Activated T-helper 2 cell treated with anti-CD3 and anti-CD28 coated beads, Interferon-gamma antibody, Interleukin-2, Interleukin-4, amounts not matched to agents 10 μg/mL and 5 μg/mL and 100 μg/mL, durations not matched to agents 14 hours and 24 hours and 36 hours (primary cell): ENCODE data around the gene EFNA4. TPM values are rescaled to one million over a fixed set of nuclear protein-coding genes. Genes with fewer than 3 reads are reported as not detected.

Source experiments
- DNase-seq: peaks from one replicate; pipeline ENCODE4 v3.0.0; 2021; ENCODE audit warnings: low spot score
- H3K27ac Mint-ChIP-seq: one replicate; pipeline ENCODE4 v1.8.0; 2021; ENCODE audit warnings: mixed read lengths
- H3K27me3 Mint-ChIP-seq: one replicate; pipeline ENCODE4 v1.8.0; 2021; ENCODE audit warnings: low read depth, mixed read lengths
- H3K36me3 Mint-ChIP-seq: one replicate; pipeline ENCODE4 v1.8.0; 2021; ENCODE audit warnings: low read depth, mixed read lengths
- H3K4me1 Mint-ChIP-seq: one replicate; pipeline ENCODE4 v1.8.0; 2021; ENCODE audit warnings: low read depth, mixed read lengths
- H3K4me3 Mint-ChIP-seq: one replicate; pipeline ENCODE4 v1.8.0; 2021; ENCODE audit warnings: low read depth, mild to moderate bottlenecking, moderate library complexity, mixed read lengths
- H3K9me3 Mint-ChIP-seq: one replicate; pipeline ENCODE4 v1.8.0; 2021; ENCODE audit warnings: mixed read lengths
- intact Hi-C: fragments of 100-400 bp; cut with micrococcal nuclease; formaldehyde crosslinking; loops from one replicate; pipeline ENCODE4 v1.15.1; 2023
- total RNA-seq: library from RNA; stranded (reverse); gene quantifications from 2 replicates; pipeline ENCODE4 v1.2.3, GENCODE V29; 2022

EFNA4 gene
- total RNA-seq, 1 donor from 2014 or later = 10.5 TPM

DNA sequence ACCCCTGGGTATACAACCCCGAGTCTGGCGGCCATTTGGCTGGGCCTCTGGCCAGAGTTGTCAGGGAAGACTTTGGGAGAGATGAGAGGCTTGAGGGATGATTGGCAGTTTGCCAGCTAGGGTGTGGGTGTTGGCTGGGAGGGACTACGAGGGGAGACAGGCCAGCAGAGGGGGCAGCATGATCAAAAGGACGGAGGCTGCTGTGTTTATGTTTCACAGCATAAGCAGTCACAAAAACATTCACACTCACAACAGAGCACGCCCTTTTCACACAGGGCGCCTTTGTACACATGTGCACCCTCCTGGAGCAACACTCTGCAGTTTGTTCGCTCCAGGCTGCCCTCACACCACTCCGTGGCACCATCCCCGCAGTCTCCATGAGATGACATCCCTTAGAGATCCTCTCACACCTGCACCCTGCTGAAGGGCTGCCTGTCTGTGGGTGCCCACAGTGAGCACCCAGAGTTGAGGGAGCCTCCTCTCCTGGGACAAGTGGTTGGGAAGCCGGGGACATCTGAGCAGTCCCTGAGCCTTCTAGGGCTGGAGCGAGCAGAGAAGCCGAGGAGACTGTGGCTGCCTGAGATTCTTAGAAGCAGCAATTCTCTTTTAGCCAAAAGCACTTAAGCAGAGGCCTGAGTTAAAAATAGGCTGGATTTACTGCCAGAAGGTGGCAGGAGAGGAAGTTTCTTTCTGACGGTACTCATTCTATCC, 30.5 kb downstream of the EFNA4 start:
- no peak for DNase-seq
- H3K27me3 Mint-ChIP-seq = peaks cover 24% of the 10 kb centered on the region
- H3K4me3 Mint-ChIP-seq = no peak overlapping the region
- H3K9me3 Mint-ChIP-seq = no peaks in the 10 kb centered on the region
- intact Hi-C loops = no loop called here
- peaks cover 5% of the 10 kb centered on the region for H3K4me1 Mint-ChIP-seq
- H3K36me3 Mint-ChIP-seq = no peaks in the 10 kb centered on the region
- no peak overlapping the region for H3K27ac Mint-ChIP-seq

DNA sequence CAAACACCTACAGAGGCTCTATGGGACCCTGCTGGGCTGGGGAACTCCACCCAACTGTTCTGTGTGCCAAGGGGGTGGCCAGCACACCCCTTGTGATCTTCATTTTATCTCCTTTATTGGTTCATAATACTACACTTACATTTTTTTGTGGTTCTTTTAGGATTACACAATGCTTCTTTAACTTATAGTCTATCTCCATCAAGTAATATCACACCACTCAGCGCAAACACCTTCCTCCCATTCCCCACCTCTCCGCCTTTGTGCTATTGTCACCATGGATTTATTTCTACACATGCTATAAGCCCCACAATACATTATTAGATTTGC, 31.0 kb downstream of the EFNA4 start:
- Mint-ChIP-seq H3K27ac (no peak overlapping the region), H3K36me3 (no peaks in the 10 kb centered on the region), H3K27me3 (peaks cover 24% of the 10 kb centered on the region), H3K4me1 (peaks cover 5% of the 10 kb centered on the region), H3K9me3 (no peaks in the 10 kb centered on the region), H3K4me3 (no peak overlapping the region)
- intact Hi-C loops = no loop called here
- no peak for DNase-seq

DNA sequence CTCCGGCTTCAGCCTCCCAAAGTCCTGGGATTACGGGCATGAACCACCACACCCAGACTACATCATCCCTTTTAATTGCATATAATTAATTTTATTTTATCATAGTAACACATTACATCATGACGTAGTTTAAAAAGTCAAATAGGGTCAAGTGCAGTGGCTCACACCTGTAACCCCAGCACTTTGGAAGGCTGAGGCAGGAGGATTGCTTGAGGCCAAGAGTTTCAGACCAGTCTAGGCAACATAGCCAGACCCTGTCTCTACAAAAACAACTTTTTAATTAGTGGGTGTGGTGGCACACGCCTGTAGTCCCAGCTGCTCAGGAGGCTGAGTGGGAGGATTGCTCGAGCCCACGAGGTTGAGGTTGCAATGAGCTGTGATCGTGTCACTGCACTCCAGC, 35.8 kb downstream of the EFNA4 start:
- no peaks in the 10 kb centered on the region for H3K4me1 Mint-ChIP-seq
- no peak overlapping the region for H3K27ac Mint-ChIP-seq
- H3K4me3 Mint-ChIP-seq = no peak overlapping the region
- DNase-seq = no peak
- H3K36me3 Mint-ChIP-seq = no peaks in the 10 kb centered on the region
- no peaks in the 10 kb centered on the region for H3K9me3 Mint-ChIP-seq
- H3K27me3 Mint-ChIP-seq = peaks cover 23% of the 10 kb centered on the region
- intact Hi-C loops = no loop called here

DNA sequence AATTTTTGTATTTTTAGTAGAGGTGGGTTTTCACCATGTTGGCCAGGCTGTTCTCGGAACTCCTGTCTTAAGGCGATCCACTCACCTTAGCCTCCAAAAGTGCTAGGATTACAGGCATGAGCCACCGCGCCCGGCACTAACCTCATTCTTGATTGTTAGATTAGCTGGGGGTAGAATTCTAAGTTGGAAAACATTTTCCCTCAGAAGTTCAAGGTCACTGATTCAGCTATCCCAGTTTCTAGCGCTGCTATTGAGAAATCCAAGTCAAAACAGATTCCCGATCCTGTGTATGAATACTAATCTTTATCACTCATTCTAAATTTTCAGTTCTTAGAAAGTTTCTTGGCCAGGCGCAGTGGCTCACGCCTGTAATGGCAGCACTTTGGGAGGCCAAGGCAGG, 39.8 kb downstream of the EFNA4 start:
- intact Hi-C loops = no loop called here
- H3K4me1 Mint-ChIP-seq = no peaks in the 10 kb centered on the region
- H3K27ac Mint-ChIP-seq = no peak overlapping the region
- no peak for DNase-seq
- H3K4me3 Mint-ChIP-seq = no peak overlapping the region
- no peaks in the 10 kb centered on the region for H3K36me3 Mint-ChIP-seq
- peaks cover 11% of the 10 kb centered on the region for H3K27me3 Mint-ChIP-seq
- H3K9me3 Mint-ChIP-seq = no peaks in the 10 kb centered on the region

DNA sequence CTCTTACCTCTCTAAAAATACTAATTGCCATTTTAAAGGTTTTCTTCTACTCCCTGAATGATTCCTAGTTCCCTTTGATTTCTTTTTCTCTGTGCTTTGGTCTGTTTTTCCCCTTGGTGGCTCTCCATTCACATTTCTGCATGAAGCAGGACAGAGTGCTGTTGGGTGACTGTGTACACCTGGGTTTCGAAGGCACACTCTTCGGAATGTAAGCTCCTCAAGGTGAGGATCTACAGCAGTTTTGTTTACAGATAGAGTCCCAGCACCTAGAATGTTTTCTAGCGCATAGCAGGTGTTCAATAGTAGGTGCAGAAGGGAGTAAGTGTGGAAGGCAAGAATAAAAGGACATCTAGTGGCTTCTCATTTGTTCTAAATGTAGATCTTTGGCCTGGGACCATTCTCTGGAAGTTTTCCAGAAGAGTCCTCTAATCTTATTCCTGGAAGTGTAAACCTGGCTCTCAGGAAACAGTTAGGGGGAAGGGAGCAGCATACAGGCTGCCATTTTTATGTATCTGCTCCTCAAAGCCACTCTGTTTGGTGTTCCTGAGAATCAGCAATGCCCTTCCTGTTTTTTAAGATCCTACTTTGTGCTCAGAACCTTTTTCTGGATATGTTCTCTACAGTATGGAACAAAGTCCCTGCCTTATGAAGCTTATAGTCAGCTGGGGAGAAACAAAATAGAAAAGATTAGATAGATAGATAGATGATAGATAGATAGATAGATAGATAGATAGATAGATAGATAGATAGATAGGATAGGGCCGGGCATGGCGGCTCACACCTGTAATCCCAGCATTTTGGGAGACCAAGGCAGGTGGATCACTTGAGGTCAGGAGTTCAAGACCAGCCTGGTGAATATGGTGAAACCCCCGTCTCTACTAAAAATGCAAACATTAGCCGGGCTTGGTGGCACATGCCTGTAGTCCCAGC, 41.3 kb downstream of the EFNA4 start:
- DNase-seq = no peak
- no peaks in the 10 kb centered on the region for H3K9me3 Mint-ChIP-seq
- H3K4me3 Mint-ChIP-seq = no peak overlapping the region
- intact Hi-C loops = no loop called here
- H3K4me1 Mint-ChIP-seq = no peaks in the 10 kb centered on the region
- peaks cover 14% of the 10 kb centered on the region for H3K27me3 Mint-ChIP-seq
- H3K36me3 Mint-ChIP-seq = no peaks in the 10 kb centered on the region
- no peak overlapping the region for H3K27ac Mint-ChIP-seq

DNA sequence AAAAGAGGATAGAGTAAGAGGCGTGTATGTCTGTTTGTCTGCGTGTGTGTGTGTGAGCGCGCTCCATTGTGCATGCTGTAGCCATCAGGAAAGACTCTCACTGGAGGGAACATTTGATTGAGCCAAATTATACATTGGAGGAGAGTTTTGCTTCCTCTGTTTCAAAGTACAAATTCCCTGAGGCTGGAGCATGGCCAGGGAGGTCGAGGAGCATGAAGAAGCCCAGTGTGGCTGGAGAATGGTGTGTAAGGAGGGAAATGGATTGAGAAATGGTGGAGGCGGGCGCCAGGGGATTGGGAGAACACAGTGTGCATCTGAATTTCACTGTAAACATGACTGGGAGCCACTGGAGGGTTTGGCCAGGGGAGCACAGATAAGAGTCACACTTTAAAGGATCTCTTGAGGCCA, 42.1 kb downstream of the EFNA4 start:
- Mint-ChIP-seq H3K27me3 (peaks cover 14% of the 10 kb centered on the region), H3K9me3 (no peaks in the 10 kb centered on the region), H3K36me3 (no peaks in the 10 kb centered on the region), H3K27ac (no peak overlapping the region), H3K4me3 (no peak overlapping the region), H3K4me1 (no peaks in the 10 kb centered on the region)
- intact Hi-C loops = no loop called here
- no peak for DNase-seq

DNA sequence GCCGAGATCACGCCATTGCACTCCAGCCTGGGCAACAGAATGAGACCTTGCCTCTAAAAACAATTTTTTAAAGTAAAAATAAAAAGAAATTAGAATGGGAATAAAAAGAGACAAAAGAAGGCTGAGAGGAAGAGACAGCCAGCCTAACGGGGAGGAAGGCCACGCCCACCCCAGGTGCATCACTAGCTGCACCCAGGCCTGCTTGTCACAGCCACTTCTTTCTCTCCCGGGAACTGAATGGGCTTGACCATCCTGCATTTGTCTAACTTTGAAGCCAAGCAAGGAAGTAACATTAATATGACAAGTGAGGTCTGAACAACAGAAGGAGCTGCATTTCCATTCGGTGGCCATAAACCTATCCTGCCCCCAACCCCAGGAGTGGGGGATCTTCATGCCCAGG, 43.3 kb downstream of the EFNA4 start:
- Mint-ChIP-seq H3K9me3 (no peaks in the 10 kb centered on the region), H3K36me3 (no peaks in the 10 kb centered on the region), H3K27ac (no peak overlapping the region), H3K27me3 (peaks cover 14% of the 10 kb centered on the region), H3K4me3 (no peak overlapping the region), H3K4me1 (no peaks in the 10 kb centered on the region)
- intact Hi-C loops = no loop called here
- DNase-seq = no peak

DNA sequence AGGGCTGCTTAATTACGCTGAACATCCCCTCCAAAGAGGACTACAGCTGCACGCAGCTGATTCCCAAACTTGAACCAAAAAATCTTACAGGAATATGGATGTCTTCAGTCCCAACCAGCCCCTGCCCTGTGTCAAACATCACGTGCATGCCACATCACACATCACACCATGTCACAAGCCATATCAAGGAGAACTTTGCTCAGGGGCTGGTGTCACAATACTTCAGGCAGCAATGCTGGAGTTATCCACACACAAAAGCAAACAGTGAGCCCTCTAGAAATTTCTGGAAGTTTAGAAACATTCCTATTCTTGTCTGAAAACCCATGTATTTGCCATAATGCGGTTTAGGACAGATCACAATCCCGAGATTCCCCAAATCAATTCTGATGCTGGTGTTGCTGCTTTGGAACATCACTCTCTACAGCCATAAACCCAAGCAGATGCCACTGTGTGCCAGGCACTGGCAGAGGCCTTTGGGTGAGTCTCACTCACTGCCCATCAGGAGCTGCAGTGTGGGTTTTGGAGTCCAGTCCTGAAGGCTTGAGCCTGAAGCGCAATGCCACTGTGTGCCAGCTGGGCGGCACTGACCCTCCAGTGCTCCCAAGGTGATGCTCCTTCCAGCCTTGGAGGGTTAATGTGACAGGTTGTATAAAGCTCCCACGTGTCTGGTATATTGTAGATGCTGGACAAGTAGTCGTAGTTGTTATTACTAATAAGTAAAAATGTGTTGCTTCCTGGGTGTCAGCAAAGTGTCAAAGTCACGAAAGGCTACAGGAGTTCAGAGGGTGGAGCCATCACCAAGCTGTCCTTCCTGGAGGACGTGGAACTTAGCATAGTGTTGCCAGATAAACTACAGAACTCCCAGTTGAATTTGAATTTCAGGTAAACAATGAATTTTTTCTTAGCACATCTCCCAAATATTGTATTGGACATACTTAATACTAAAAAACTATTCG, 44.0 kb downstream of the EFNA4 start:
- DNase-seq = no peak
- Mint-ChIP-seq H3K9me3 (no peaks in the 10 kb centered on the region), H3K27ac (no peak overlapping the region), H3K4me3 (no peak overlapping the region), H3K36me3 (no peaks in the 10 kb centered on the region), H3K4me1 (no peaks in the 10 kb centered on the region), H3K27me3 (peaks cover 14% of the 10 kb centered on the region)
- intact Hi-C loops = no loop called here

DNA sequence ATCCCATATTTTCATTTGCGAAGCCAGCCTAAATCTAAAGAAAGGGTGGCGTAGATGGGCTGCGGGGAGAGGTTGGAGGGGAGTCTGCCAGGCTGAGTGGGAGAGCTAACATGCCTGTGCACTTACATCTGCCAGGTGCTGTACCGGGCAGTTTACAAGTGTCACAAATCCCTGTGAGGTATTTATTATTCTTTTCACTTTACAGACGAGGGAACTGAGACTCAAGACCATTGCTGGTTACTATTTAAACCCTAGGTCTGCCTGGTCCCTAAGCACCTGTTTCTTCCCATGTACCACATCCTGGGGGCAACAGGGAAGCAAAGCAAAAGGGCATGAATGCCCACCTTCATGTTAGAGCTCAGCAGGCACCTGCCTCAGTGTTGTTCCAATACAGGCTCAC, 44.8 kb downstream of the EFNA4 start:
- H3K27me3 Mint-ChIP-seq = peaks cover 14% of the 10 kb centered on the region
- no peak for DNase-seq
- intact Hi-C loops = no loop called here
- no peaks in the 10 kb centered on the region for H3K9me3 Mint-ChIP-seq
- no peak overlapping the region for H3K4me3 Mint-ChIP-seq
- no peak overlapping the region for H3K27ac Mint-ChIP-seq
- H3K36me3 Mint-ChIP-seq = no peaks in the 10 kb centered on the region
- H3K4me1 Mint-ChIP-seq = no peaks in the 10 kb centered on the region

DNA sequence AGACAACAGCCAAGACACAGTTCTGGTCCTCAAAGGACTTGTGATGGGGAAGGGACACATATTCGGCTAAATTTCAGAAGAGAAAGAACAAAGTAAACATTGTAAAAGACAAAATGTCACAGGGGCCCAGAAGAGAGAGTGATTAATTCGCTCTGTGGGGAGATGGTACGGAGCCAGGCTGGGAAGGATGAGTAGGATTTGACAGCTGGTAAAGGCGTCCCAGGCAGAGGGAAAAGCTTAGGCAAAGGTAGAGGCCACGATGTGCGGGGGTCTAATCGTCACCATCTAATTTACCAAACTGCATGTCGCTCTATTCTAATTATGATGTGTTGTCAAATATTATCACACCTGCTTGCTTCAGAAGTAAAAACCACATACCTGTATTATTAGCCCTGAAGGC, 46.8 kb downstream of the EFNA4 start:
- DNase-seq = no peak
- peaks cover 7% of the 10 kb centered on the region for H3K27me3 Mint-ChIP-seq
- no peak overlapping the region for H3K27ac Mint-ChIP-seq
- intact Hi-C loops = no loop called here
- no peaks in the 10 kb centered on the region for H3K9me3 Mint-ChIP-seq
- no peaks in the 10 kb centered on the region for H3K4me1 Mint-ChIP-seq
- no peaks in the 10 kb centered on the region for H3K36me3 Mint-ChIP-seq
- no peak overlapping the region for H3K4me3 Mint-ChIP-seq

DNA sequence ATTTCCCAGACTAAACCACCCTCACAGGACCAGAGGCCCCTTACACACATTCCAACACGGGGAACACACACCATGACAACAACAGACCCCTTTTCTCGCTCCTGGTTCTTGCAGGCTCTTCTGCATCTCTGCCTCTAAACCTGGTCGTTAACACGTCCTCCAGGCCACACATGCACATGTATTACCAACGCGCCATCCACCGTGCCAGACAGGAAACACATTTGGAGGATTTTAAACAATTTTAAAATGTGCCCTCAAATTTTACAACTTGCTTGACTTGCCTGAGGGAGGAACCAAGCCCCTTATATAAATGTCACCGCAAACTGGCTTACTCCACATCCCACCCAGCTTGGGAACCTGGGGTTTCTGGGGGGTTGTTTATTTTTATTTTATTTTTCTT, 47.3 kb downstream of the EFNA4 start:
- H3K4me3 Mint-ChIP-seq = no peak overlapping the region

DNA sequence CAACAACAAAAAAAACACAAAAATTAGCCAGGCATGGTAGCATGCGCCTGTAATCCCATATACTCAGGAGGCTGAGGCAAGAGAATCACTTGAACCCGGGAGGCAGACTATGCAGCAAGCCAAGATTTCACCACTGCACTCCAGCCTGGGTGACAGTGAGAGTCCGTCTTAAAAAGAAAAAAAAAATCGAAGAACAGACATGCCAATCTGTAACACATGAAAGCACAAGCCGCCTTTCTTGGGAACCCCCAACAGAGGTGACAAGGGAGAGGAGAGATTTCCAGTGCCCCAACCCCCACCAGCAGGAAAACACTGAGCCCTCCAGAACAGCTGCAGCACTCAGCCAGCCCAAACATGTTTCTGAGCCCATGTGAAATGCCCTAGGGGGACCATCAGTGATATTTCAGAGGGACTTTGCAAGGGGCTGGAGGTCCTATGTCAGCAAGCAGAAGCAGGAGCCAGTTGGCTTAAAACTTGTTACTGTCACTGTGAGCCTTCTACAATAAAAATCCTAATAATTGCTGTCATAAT, 50.0 kb downstream of the EFNA4 start:
- H3K27me3 Mint-ChIP-seq = peaks cover 6% of the 10 kb centered on the region
- no peak for DNase-seq
- H3K9me3 Mint-ChIP-seq = no peaks in the 10 kb centered on the region
- intact Hi-C loops = no loop called here
- no peak overlapping the region for H3K27ac Mint-ChIP-seq
- no peaks in the 10 kb centered on the region for H3K36me3 Mint-ChIP-seq
- H3K4me3 Mint-ChIP-seq = no peak overlapping the region
- H3K4me1 Mint-ChIP-seq = no peaks in the 10 kb centered on the region

More for the DNA sequence above, 47.3 kb downstream of the EFNA4 start:
- Mint-ChIP-seq H3K27ac (no peak overlapping the region), H3K9me3 (no peaks in the 10 kb centered on the region), H3K4me1 (no peaks in the 10 kb centered on the region), H3K27me3 (peaks cover 4% of the 10 kb centered on the region), H3K36me3 (no peaks in the 10 kb centered on the region)
- intact Hi-C loops = no loop called here
- DNase-seq = no peak
